SK-N-SH (cell line): ENCODE results near the gene BLOC1S3. TPM values are rescaled to one million over a fixed set of nuclear protein-coding genes. Genes with fewer than 3 reads are reported as not detected.

ENCODE experiments used
- CTCF ChIA-PET: fragments of 300-600, 350-600 bp; formaldehyde crosslinking; extraction: SDS; loops from one replicate; lab custom pipeline; 2021; lab: Yijun Ruan, JAX
- POLR2A ChIA-PET: fragments of 350-600 bp; sonication (Branson Sonifier 250); formaldehyde crosslinking; extraction: SDS; loops from one replicate; lab custom pipeline; 2020; ENCODE audit warnings: antibody characterized with exemption, inconsistent platforms; lab: Yijun Ruan, JAX
- DNase-seq: peaks from one replicate; pipeline ENCODE4 v3.0.0; 2012
- H2AFZ ChIP-seq: fragments of 200-600 bp; sonication (generic); 2 replicates; pipeline ENCODE4 v1.8.1; 2016; ENCODE audit warnings: antibody characterized with exemption, mild to moderate bottlenecking, low read depth
- H3F3A ChIP-seq: fragments of 200-600 bp; sonication (generic); replicated peaks from 2 replicates; pipeline ENCODE3; 2016; ENCODE audit warnings: antibody characterized with exemption, mild to moderate bottlenecking; ENCODE audit not compliant: insufficient read depth
- H3K27ac ChIP-seq, 2 experiments: fragments of 200-500 bp in 1 of 2; fragments of 200-600 bp in 1 of 2; sonication (Bioruptor generic) in 1 of 2; sonication (generic), shearing (Covaris generic) in 1 of 2; 2 replicates each; pipeline versions ENCODE4 v1.5.1 to v1.6.1; 2014 to 2016; ENCODE audit warnings: low read depth in 2 of 2, inconsistent platforms in 1 of 2, low read length in 1 of 2, mild to moderate bottlenecking in 1 of 2, mixed read lengths in 1 of 2
- H3K27me3 ChIP-seq: fragments of 200-600 bp; sonication (generic), shearing (Covaris generic); 2 replicates; pipeline ENCODE4 v1.6.1; 2016; ENCODE audit warnings: mixed run types; ENCODE audit not compliant: insufficient read depth
- H3K36me3 ChIP-seq, 2 experiments: fragments of 200-500 bp in 1 of 2; fragments of 200-600 bp in 1 of 2; sonication (Bioruptor generic) in 1 of 2; sonication (generic) in 1 of 2; replicated peaks in 1 of 2; 2 replicates each; pipeline versions ENCODE3 to v1.5.1; 2014 to 2016; ENCODE audit warnings: low read length in 1 of 2, mild to moderate bottlenecking in 1 of 2; ENCODE audit not compliant: insufficient read depth in 2 of 2, control insufficient read depth in 1 of 2
- H3K4me1 ChIP-seq, 2 experiments: fragments of 200-500 bp in 1 of 2; fragments of 200-600 bp in 1 of 2; sonication (Bioruptor generic) in 1 of 2; sonication (generic), shearing (Covaris generic) in 1 of 2; 2 replicates each; pipeline versions ENCODE4 v1.5.1 to v1.6.1; 2014 to 2016; ENCODE audit warnings: low read depth in 1 of 2, low read length in 1 of 2, mixed run types in 1 of 2; ENCODE audit not compliant: insufficient read depth in 2 of 2, control insufficient read depth in 1 of 2
- H3K4me2 ChIP-seq: fragments of 200-600 bp; sonication (generic), shearing (Covaris generic); 2 replicates; pipeline ENCODE4 v1.6.1; 2017; ENCODE audit warnings: mixed run types
- H3K4me3 ChIP-seq, 2 experiments: fragments of 200-500 bp in 1 of 2; fragments of 200-600 bp in 1 of 2; sonication (Bioruptor generic) in 1 of 2; sonication (generic), shearing (Covaris generic) in 1 of 2; 2 replicates each; pipeline versions ENCODE4 v1.5.1 to v1.8.1; 2014 to 2016; ENCODE audit warnings: low read depth in 2 of 2, inconsistent platforms in 1 of 2, low read length in 1 of 2, mild to moderate bottlenecking in 1 of 2, mixed read lengths in 1 of 2, moderate library complexity in 1 of 2
- H3K79me2 ChIP-seq: fragments of 200-600 bp; sonication (generic); 2 replicates; pipeline ENCODE4 v1.8.1; 2017; ENCODE audit warnings: mild to moderate bottlenecking; ENCODE audit not compliant: insufficient read depth
- H3K9ac ChIP-seq: fragments of 200-600 bp; sonication (generic); 2 replicates; pipeline ENCODE4 v1.6.1; 2017; ENCODE audit warnings: mixed run types
- H3K9me2 ChIP-seq: fragments of 200-600 bp; sonication (generic); 2 replicates; pipeline ENCODE4 v1.6.1; 2017; ENCODE audit warnings: mixed run types
- H3K9me3 ChIP-seq: fragments of 200-600 bp; sonication (generic); 2 replicates; pipeline ENCODE4 v1.6.1; 2017; ENCODE audit warnings: mixed run types, mild to moderate bottlenecking, moderate library complexity
- H4K20me1 ChIP-seq: fragments of 200-600 bp; sonication (generic); 2 replicates; pipeline ENCODE4 v1.6.1; 2017; ENCODE audit warnings: mild to moderate bottlenecking, mixed run types; ENCODE audit not compliant: insufficient read depth
- EP300 ChIP-seq, 2 experiments: IDR thresholded peaks; 2 replicates each; pipeline versions ENCODE4 v1.4.0 to v1.6.1; 2012; ENCODE audit warnings: borderline replicate concordance in 1 of 2, low read depth in 1 of 2, low read length in 1 of 2
- FOSL2 ChIP-seq: IDR thresholded peaks from 2 replicates; pipeline ENCODE4 v1.4.0; 2012; ENCODE audit warnings: low read depth, mild to moderate bottlenecking, moderate library complexity, borderline replicate concordance
- GATA2 ChIP-seq: sonication (generic); formaldehyde crosslinking; IDR thresholded peaks from 2 replicates; pipeline ENCODE4 v1.5.0; 2020; ENCODE audit warnings: mild to moderate bottlenecking, missing genetic modification reagents
- MEF2A ChIP-seq: IDR thresholded peaks from 2 replicates; pipeline ENCODE4 v1.4.0; 2012; ENCODE audit warnings: low read depth, borderline replicate concordance
- NRF1 ChIP-seq: IDR thresholded peaks from 2 replicates; pipeline ENCODE4 v1.6.1; 2012; ENCODE audit warnings: low read depth, mild to moderate bottlenecking, low read length
- POLR2AphosphoS5 ChIP-seq: IDR thresholded peaks from 2 replicates; pipeline ENCODE4 v1.6.1; 2012; ENCODE audit warnings: low read depth, low read length
- RAD21 ChIP-seq: IDR thresholded peaks from 2 replicates; pipeline ENCODE4 v1.6.1; 2012; ENCODE audit warnings: mild to moderate bottlenecking, low read length
- RCOR1 ChIP-seq: fragments of 150-350 bp; IDR thresholded peaks from 2 replicates; pipeline ENCODE4 v1.6.1; 2017; ENCODE audit warnings: antibody characterized with exemption, low read length
- RFX5 ChIP-seq: IDR thresholded peaks from 2 replicates; pipeline ENCODE4 v1.6.1; 2012; ENCODE audit warnings: mild to moderate bottlenecking, improper control_type of control experiment, low read length
- RXRA ChIP-seq: IDR thresholded peaks from 2 replicates; pipeline ENCODE4 v1.4.0; 2012; ENCODE audit warnings: low read depth, mild to moderate bottlenecking, borderline replicate concordance
- TCF12 ChIP-seq: IDR thresholded peaks from 2 replicates; pipeline ENCODE4 v1.4.0; 2012
- TEAD4 ChIP-seq: IDR thresholded peaks from 2 replicates; pipeline ENCODE4 v1.4.0; 2012; ENCODE audit warnings: mild to moderate bottlenecking, borderline replicate concordance; ENCODE audit not compliant: insufficient read depth
- WGBS: methylation state at CpG from one replicate; pipeline ENCODE4 v1.1.6; 2017; ENCODE audit warnings: low lambda C conversion rate; 5-methylcytosine and 5-hydroxymethylcytosine counted together
- polyA plus RNA-seq, 3 experiments: library from polyadenylated mRNA; depleted of rRNA; stranded (reverse); fragments of >200 nt; gene quantifications; 2 replicates each; pipeline ENCODE4 v1.2.3, GENCODE V29; 2012
- TF ChIP-seq, protein P1 (sequence below): IDR thresholded peaks from 2 replicates; pipeline ENCODE4 v1.4.0; 2012; ENCODE audit warnings: low read depth
- TF ChIP-seq, protein P2 (sequence below): IDR thresholded peaks from 2 replicates; pipeline ENCODE4; 2012
- TF ChIP-seq, protein P3 (sequence below): IDR thresholded peaks from 2 replicates; pipeline ENCODE4 v1.6.1; 2012; ENCODE audit warnings: mild to moderate bottlenecking, low read depth, low read length, moderate library complexity
- TF ChIP-seq, protein P4 (sequence below): fragments of 150-350 bp; IDR thresholded peaks from 2 replicates; pipeline ENCODE4 v1.6.1; 2016; ENCODE audit warnings: mild to moderate bottlenecking, low read depth, low read length
- TF ChIP-seq, protein P5 (sequence below): fragments of 200-600 bp; sonication (generic); IDR thresholded peaks from 2 replicates; pipeline ENCODE4 v1.6.1; 2017; ENCODE audit warnings: antibody characterized with exemption, mild to moderate bottlenecking, moderate library complexity

Gene BLOC1S3
- polyA plus RNA-seq, 1 of the 3 experiments (the other 2 are of a cell fraction): 3.0 TPM

DNA sequence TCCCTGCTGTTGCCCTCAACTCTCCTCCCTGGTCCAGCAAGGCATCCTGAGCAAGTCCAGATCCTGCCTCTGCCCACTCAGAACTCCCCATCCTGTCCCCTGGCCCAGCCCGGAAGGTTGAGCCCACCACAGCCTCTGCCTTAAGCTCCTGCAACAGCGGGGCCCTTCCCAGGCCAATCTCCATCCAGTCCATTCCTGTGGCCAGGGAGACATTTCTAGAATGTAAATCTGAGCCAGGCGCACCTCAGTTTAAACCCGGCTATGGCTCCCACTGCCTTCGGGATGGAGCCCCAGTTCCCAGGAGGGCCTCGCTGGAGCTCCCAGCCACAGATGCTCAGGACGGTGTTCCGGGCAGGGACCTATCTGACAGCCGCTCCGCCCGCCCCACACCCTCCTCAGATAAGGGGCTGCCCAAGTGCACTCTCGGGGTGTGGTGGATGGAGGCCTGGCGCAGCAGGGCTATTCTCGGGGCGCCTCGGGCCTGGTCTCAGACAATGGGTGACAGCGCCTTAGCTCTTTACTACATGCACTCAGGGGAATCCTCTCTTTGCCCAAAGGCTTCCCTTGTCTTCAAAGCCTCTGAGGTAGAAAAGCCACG is 5.9 kb upstream of the BLOC1S3 start (continued):
- TF ChIP-seq, protein P1, sequence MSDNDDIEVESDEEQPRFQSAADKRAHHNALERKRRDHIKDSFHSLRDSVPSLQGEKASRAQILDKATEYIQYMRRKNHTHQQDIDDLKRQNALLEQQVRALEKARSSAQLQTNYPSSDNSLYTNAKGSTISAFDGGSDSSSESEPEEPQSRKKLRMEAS: no peak
- TF ChIP-seq, protein P2, sequence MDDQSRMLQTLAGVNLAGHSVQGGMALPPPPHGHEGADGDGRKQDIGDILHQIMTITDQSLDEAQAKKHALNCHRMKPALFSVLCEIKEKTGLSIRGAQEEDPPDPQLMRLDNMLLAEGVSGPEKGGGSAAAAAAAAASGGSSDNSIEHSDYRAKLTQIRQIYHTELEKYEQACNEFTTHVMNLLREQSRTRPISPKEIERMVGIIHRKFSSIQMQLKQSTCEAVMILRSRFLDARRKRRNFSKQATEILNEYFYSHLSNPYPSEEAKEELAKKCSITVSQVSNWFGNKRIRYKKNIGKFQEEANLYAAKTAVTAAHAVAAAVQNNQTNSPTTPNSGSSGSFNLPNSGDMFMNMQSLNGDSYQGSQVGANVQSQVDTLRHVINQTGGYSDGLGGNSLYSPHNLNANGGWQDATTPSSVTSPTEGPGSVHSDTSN: no peak
- TF ChIP-seq EP300 (IDR thresholded peaks at IDR 0.05; ENCODE audit: borderline replicate concordance in 1 of 2, low read depth in 1 of 2, low read length in 1 of 2): no peak

DNA sequence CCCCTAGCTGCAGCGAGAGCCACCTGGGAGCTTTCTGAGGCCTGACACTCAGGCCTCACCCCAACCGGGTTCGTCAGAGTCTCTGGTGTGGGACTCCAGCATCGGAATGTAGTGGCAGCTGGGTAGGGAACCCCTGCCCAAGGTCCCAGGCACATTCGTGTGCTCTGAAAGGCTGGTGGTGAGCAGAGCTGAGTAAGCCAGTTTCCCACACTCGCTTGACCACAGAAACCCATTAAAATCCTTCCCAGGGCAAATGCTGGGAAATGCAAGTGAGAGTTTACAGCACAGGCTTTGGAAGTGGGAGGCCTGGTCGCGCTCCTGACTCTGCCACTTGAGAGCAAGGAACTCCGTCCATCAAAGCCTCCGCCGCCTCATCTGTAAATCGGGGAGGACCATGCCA is 4.8 kb upstream of the BLOC1S3 start:
- WGBS: 85% methylated on average over 8 of the region's 12 CpGs
- no peak overlapping the region for H3K4me2 ChIP-seq
- H3K4me1 ChIP-seq: peaks cover 0 to 5% of the 10 kb centered on the region in 2 experiments; a peak in 1 of 4 replicates
- H3K36me3 ChIP-seq: no peaks in the 10 kb centered on the region
- H4K20me1 ChIP-seq: no peaks in the 10 kb centered on the region
- TF ChIP-seq MEF2A (no peak), RCOR1 (no peak), RAD21 (no peak), FOSL2 (no peak), RXRA (no peak), POLR2AphosphoS5 (no peak), TCF12 (no peak), GATA2 (no peak), RFX5 (no peak), NRF1 (no peak), TEAD4 (no peak)
- TF ChIP-seq, protein P2: no peak
- TF ChIP-seq, protein P3, sequence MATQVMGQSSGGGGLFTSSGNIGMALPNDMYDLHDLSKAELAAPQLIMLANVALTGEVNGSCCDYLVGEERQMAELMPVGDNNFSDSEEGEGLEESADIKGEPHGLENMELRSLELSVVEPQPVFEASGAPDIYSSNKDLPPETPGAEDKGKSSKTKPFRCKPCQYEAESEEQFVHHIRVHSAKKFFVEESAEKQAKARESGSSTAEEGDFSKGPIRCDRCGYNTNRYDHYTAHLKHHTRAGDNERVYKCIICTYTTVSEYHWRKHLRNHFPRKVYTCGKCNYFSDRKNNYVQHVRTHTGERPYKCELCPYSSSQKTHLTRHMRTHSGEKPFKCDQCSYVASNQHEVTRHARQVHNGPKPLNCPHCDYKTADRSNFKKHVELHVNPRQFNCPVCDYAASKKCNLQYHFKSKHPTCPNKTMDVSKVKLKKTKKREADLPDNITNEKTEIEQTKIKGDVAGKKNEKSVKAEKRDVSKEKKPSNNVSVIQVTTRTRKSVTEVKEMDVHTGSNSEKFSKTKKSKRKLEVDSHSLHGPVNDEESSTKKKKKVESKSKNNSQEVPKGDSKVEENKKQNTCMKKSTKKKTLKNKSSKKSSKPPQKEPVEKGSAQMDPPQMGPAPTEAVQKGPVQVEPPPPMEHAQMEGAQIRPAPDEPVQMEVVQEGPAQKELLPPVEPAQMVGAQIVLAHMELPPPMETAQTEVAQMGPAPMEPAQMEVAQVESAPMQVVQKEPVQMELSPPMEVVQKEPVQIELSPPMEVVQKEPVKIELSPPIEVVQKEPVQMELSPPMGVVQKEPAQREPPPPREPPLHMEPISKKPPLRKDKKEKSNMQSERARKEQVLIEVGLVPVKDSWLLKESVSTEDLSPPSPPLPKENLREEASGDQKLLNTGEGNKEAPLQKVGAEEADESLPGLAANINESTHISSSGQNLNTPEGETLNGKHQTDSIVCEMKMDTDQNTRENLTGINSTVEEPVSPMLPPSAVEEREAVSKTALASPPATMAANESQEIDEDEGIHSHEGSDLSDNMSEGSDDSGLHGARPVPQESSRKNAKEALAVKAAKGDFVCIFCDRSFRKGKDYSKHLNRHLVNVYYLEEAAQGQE: no peak
- TF ChIP-seq, protein P4, sequence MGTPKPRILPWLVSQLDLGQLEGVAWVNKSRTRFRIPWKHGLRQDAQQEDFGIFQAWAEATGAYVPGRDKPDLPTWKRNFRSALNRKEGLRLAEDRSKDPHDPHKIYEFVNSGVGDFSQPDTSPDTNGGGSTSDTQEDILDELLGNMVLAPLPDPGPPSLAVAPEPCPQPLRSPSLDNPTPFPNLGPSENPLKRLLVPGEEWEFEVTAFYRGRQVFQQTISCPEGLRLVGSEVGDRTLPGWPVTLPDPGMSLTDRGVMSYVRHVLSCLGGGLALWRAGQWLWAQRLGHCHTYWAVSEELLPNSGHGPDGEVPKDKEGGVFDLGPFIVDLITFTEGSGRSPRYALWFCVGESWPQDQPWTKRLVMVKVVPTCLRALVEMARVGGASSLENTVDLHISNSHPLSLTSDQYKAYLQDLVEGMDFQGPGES: no peak
- TF ChIP-seq, protein P5, sequence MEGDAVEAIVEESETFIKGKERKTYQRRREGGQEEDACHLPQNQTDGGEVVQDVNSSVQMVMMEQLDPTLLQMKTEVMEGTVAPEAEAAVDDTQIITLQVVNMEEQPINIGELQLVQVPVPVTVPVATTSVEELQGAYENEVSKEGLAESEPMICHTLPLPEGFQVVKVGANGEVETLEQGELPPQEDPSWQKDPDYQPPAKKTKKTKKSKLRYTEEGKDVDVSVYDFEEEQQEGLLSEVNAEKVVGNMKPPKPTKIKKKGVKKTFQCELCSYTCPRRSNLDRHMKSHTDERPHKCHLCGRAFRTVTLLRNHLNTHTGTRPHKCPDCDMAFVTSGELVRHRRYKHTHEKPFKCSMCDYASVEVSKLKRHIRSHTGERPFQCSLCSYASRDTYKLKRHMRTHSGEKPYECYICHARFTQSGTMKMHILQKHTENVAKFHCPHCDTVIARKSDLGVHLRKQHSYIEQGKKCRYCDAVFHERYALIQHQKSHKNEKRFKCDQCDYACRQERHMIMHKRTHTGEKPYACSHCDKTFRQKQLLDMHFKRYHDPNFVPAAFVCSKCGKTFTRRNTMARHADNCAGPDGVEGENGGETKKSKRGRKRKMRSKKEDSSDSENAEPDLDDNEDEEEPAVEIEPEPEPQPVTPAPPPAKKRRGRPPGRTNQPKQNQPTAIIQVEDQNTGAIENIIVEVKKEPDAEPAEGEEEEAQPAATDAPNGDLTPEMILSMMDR: no peak
- no peak overlapping the region for H3K4me3 ChIP-seq
- H3K9ac ChIP-seq: no peak overlapping the region
- H3K27ac ChIP-seq: no peak overlapping the region
- POLR2A ChIA-PET: no interaction called here
- no peak for DNase-seq
- H3K79me2 ChIP-seq: peaks cover 10% of the 10 kb centered on the region; the same call in 1 of the 2 replicates
- H3F3A ChIP-seq: peaks cover 7% of the 10 kb centered on the region
- CTCF ChIA-PET: no interaction called here
- H2AFZ ChIP-seq: no peak overlapping the region
- H3K9me3 ChIP-seq: no peaks in the 10 kb centered on the region
- H3K27me3 ChIP-seq: no peaks in the 10 kb centered on the region
- H3K9me2 ChIP-seq: no peaks in the 10 kb centered on the region
